NCI-H1930 (cell line): ENCODE data around the gene SNAPIN.
"Not testable (repeated sequence)": the region's sequence is repeated elsewhere in the genome, so short reads cannot be mapped to it uniquely, and the experiment has no call there.

ENCODE experiments used
- DNase-seq, 2 experiments: peaks; one replicate each; lab custom pipeline; 2025; lab: John Stamatoyannopoulos, UW

Gene SNAPIN

DNA sequence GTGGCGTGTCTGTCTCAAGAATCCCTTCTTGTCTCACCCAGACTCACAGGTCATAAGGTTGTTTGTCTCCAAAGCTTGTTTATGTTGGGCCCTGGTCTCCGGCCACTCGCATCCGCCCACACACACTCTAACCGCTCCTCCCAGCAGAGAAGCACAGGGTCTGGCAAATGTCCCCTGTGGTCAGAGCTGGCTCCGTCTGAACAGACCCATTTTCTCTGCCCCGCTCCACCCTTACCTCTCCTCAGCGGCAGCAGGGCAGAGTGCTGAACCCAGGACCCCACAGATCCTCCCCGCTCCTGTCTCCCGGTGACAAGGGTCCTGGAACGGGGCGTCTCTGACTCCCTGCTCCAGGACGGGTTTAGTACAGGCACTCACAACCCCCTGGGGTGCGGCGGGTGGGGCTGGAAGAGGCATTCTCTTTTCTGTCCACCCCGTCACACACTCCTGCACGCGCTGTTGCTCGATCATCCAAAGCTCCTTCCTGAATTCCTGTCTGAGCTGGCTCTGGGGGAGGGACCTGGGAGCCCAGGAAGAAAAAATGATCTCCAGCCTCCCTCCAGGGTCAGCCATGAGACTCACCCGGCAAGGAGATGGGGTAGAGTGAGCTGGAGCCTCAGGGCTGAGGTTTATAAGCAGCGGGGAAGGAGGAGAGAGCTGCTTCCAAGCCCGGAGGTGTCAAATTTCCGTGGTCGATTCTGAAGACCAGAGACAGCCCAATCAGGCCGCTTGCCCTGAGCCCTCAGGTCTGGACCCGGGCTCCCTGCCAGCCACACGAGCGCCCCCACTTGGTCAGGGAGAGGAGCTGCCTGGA, 31.4 kb upstream of the SNAPIN start, which contains the start of gene S100A13:
Gene S100A13, minus strand, starts transcription at position 602 of the 811 bp plus-strand sequence. CDS start 1,033 bp downstream, outside the sequence.
- peak; percentile 67 to 80 for DNase-seq

DNA sequence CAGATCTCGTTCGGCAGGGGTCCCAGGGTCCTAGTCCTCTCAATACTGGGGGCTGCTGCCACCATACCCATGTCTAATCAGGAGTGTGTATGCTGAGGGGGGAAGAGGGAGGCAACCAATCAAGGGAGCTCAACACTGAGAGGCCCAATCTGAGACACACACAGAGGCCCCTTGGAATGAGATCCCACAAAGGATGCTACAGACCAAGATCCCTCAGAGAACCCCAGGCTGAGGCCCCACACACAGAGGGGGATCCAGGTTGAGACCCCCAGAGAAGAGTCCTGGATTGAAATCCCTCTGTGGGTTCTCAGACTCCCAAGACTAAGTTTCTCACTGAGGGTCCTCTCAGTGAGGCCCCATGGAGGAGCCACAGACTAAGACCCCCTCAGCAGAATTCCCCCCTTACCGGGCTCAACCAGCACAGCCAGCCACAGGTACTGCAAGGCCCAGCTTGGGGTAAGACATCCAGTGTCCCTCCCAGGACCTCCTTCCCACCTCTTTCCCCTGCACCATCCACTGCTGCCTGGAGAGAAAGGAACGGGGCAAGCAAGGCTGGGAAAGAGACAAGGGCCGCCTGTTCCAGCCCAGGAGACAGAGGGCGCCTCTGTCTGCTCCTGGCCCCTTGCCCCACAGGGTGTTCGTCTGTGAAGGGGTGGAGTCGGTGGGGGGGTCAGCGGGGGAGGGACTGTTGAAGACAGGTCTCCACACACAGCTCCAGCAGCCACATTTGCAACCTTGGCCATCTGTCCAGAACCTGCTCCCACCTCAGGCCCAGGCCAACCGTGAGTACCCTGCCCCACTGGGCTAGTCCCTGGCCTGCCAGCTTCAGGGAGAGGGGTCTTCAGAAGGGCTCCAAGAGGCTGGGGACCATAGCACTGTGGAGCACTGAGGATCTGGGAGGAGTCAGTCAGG, 30.5 kb upstream of the SNAPIN start, which contains the start of gene S100A1:
Gene S100A1, plus strand, starts transcription at position 720 of the 912 bp plus-strand sequence. CDS start 2,088 bp downstream, outside the sequence.
- DNase-seq = no peak

DNA sequence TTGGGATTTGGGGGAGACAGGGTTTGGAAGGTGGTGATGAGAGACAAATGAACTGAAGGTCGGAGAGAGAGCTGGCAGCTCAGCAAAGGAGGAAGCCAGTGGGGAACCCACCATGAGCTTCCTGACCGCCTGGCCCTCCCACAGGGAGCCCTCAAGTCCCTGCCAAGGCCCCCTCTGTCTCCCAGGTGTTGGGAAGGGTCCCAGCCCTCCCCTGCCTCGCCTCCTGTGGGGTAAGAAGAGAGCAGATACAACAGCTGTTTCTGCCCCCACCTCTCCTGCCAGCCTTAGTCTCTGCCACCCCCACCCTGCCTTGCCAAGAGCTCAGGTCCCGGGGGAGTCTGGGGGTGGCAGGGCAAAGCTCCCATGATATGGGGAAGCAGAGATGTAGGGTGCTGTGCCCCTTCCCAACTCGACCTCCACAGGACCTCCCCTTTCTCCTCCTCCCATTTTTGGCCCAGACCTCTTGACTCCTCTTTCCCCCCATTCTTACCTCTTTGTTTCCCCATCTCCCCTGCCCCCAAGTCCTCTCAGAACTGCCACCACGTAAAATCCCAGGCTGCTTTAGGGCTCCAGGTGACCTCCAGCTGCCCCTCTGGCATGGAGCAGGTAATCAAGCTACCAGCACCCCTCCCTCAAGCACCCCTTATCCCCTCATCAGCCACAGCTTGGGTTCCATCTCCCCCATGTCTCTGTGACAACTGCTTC, 29.7 kb upstream of the SNAPIN start:
- DNase-seq = no peak

DNA sequence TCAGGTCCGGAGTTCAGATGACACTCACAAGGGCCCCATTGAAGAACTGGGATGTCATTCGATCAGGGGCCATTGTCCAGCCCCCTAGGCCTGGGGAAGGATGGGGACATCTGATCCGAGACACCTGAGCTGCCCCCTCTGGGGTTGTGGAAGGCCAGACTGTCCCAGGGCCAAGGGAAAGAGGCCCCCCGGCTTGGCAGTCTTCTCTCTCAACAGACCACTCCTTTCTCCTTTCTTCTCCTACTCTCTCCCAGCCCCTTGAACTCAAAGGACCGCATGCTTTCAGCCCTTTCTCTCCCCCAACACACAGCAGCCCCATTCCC, 29.2 kb upstream of the SNAPIN start:
- no peak for DNase-seq

DNA sequence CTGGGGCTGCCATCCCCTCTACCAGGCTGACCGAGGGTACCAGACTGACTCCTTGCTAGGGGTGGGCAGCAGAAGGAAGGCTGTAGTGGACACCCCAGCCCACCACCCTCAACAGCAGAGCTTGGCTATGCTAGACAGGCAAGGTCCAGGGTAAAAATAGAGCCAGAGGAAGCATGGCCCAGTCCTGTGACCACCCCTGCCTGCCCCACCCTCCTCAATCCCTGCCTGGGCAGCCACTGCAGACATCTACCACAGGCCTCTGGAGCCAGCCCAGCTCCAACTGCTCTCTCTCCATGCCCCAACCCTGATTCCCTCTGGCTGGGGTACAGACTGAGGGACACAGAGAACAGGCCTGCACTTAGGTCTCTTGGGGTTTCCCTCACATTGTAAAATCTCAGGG, 28.5 kb upstream of the SNAPIN start:
- no peak for DNase-seq

DNA sequence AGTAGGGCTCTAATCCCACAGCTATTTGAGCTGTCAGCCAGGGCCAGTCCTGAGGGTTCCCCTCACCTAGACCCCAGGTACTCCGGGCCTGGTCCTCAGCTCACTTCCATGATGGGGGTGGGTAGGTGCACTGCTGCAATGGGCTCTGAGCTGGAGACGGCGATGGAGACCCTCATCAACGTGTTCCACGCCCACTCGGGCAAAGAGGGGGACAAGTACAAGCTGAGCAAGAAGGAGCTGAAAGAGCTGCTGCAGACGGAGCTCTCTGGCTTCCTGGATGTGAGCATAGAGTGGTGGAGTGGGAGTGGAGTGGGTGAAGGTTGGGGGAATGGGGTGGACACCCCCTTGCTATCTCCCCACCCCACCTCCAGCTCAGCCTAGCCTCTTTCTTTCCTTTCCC, 28.1 kb upstream of the SNAPIN start:
- DNase-seq = no peak

DNA sequence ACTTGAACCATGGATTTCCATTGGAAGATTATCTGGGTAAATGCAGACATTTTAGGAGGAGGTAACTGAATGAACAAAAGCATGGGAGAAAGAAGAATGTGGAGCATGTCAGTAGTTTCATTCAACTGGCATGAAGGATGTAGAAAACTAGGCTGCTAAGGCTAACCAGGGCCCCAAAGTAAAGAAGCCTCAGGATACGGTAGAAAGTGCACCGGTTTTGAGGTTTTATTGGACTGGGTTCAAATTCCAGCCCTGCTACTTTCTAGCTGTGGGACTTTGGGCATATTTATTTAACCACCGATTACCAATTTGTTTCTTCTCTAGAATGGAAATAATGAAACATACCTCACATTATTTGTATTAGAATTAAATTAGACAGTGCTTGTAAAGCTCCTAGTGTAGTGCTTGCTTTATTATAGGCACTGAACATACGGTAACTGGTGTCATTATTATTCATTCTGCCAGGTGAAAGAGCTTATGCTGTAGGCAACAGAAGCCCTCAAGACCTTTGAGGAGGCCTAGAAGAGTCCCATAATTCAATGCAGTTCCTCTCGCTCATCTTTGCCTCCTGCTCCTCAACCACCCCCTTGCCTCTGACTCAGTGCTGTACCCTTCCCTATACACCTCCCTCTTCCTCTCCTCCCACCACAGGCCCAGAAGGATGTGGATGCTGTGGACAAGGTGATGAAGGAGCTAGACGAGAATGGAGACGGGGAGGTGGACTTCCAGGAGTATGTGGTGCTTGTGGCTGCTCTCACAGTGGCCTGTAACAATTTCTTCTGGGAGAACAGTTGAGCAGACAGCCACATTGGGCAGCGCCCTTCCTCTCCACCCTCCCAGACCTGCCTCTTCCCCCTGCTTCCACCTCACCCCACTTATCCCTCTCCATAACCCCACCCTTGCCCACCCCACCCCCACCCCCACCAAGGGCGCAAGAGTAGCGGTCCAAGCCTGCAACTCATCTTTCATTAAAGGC, 27.2 kb upstream of the SNAPIN start:
- DNase-seq = no peak

DNA sequence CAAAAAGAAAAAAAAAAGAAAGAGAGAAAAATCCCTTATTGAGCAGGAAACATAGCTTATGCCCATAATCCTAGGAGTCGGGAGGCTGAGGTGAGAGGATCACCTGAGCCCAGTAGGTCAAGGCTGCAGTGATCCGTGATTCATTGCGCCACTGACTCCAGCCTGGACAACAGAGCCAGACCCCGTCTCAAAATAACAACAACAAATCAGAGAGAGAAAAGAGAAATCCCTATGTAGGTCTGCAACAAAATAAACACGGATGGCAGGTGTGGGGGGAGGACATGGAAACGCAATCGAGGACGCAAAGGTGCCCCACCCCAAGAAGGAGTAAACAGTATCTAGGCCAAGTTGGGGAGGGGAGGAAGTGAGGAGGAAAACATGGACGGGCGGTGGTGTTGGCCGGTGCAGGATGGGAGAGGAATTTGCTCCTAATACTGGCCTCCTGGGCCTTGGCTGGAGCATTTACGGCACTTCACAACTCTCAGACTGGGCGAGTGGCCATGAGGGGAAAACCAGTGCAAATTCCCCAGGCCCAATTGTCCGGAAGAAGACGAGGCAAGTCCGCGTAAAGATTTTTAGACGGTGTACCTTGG, 25.2 kb upstream of the SNAPIN start:
- DNase-seq = no peak

DNA sequence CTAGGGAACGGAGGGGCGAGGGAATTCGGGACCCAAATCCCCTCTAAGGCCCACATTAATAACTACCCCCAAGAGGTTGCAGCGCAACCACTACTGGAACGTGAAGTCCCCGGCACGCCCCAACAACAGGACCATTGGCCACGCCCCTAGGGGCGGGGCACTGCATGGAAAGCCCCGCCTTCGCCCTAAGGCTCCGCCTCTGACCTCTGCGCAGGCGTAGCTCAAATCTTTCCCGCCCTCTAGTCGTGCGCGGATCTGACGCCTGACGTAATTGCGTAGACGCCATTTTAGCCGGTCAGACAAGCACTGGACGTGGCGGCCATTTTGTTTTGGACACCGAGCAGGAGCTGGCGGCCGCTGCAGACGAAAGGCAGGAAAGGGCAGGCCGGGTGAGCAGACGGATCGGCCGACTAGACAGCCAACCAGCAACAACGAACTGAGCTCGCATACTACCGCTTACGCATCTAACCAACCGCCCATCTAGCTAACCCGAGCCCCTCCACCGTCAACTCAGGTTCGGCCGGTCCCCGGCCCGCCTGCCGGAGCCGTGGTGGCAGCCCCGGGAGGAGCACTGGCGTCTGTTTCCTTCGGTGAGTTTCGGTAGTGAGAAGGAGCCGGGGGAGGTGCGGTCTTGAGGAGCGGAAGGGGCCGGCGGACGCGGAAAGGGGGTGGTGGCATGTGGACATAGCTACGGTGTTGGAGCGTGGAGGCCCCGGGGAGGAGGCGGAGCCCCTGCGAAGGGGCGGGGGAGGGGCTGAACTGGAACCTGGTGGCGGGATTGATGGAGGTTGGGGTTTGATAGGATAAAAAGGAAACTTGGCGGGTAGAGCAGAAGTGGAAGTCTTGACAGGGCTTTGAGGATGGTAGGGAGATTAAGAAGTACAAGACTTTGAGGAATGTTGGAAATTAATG, 24.5 kb upstream of the SNAPIN start, which contains the start of gene CHTOP:
Gene CHTOP, plus strand, starts transcription at position 313 of the 912 bp plus-strand sequence. CDS start 2,523 bp downstream, outside the sequence.
- DNase-seq = peak; percentile 96

DNA sequence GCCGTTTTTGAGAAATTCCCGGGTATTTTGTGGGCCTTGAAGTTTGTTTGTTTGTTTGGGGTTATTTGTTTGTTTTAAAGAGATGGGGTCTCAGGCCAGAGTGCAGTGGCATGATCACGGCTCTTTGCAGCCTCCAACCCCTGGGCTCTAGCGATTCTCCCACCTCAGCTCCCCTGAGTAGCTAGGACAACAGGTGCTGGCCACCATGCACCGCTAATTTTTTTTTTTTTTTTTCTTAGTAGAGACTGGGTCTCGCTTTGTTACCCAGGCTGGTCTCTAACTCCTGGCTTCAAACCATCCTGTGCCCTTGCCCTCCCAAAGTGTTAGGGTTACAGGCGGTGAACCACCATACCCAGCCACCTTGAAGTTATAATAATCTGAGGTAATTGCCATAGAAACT, 22.6 kb upstream of the SNAPIN start:
- DNase-seq = no peak

DNA sequence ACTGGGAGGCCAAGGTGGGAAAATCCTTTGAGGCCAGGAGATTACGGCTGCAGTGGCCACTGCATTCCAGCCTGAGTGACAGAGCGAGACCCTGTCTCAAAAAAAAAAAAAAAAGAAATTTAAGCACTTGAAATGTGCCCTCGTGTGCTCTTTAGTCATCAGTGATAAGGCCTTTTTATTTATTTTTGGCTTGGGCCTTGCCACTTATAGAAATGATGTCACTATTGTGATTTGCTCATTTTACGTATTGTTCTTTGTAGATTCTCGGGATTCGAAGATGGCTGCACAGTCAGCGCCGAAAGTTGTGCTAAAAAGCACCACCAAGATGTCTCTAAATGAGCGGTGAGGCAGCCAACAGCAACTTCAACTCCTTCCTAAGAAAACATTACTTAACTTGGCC, 22.2 kb upstream of the SNAPIN start:
- no peak for DNase-seq

DNA sequence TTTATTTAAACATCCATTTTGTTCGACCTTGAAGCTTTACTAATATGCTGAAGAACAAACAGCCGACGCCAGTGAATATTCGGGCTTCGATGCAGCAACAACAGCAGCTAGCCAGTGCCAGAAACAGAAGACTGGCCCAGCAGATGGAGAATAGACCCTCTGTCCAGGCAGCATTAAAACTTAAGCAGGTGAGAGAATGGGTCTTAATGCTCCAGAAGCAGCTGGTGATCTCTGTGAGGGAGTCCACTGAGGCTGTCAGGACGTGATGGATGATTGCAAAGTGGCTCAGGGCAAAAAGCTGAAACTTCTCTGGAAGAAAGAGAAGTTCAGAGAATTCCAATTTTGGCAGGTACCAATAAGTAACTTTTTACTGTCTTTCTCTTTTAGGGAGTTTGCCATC, 20.2 kb upstream of the SNAPIN start:
- DNase-seq = no peak

DNA sequence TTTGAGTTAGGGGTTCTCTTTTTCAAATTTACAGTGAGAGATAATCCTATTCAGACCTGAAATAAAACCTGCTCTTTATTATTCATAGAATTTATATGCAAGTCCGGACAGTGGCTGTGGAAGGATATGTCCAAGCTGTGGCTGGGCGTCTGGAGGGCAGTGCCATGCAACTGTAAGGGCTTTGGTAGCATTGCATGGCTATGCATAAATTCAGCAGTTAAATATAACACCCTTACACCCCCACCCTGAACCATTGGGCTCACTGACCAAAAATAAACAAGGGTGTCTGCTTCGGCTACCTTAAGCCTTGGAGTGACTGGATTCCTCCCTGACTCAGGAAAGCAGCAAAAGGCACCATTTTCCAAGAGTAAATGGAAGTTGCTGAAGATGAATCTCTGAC, 19.2 kb upstream of the SNAPIN start:
- DNase-seq = no peak

DNA sequence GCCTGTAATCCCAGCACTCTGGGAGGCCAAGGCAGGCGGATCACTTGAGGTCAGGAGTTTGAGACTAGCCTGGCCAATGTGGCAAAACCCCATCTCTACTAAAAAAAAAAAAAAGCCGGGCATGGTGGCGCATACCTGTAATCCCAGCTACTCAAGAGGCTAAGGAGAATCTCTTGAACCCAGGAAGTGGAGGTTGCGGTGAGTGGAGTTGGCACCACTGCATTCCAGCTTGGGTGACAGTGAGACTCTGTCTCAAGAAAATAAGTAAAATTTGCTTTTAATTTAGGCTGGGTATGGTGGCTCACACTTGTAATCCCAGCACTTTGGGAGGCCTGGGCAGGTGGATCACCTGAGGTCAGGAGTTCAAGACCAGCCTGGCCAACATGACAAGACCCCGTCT, 18.3 kb upstream of the SNAPIN start:
- DNase-seq = not testable (repeated sequence)

DNA sequence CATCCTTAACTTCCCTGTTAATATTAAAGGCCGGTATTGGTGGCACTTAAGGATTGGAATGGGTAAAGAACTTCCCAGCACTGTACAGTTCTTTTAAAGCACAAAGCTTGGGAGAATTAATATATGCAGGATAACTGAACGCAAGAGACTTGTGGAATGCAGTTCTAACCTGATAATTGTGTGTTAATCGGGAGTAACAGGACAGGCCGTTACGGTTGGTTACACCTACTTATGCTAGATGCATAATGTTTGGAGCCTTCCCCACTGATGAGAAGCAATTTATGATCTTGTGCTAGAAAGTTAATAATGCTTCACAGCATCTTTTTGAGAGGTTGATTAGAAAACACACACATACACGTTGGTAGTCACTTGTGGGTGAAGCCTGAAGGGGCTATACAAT, 17.6 kb upstream of the SNAPIN start:
- no peak for DNase-seq

DNA sequence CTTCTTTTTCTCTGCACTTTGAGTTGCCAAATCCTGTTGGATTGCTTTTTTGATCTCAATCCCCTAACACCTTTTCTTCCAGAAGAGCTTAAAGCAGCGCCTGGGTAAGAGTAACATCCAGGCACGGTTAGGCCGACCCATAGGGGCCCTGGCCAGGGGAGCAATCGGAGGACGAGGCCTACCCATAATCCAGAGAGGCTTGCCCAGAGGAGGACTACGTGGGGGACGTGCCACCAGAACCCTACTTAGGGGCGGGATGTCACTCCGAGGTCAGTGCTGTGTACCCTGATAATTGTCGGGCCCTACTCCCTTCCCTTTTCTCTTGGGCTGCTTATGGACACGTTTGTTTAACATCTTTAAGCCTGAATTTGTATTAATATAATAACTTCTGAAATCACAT, 16.3 kb upstream of the SNAPIN start:
- DNase-seq = no peak

DNA sequence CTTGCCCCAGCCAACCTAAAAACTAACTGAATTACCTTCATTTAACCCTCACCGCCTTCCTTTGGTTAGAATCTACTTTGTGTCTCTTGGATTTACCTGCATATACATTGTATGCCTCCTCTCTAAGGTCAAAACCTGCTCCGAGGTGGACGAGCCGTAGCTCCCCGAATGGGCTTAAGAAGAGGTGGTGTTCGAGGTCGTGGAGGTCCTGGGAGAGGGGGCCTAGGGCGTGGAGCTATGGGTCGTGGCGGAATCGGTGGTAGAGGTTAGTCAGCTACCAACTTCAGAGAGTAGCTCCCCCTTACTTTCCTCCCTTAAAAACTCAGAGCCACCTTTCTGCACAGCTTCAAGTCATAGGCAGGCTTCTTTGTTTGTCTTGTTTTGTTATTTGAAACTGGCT, 15.4 kb upstream of the SNAPIN start:
- no peak for DNase-seq

DNA sequence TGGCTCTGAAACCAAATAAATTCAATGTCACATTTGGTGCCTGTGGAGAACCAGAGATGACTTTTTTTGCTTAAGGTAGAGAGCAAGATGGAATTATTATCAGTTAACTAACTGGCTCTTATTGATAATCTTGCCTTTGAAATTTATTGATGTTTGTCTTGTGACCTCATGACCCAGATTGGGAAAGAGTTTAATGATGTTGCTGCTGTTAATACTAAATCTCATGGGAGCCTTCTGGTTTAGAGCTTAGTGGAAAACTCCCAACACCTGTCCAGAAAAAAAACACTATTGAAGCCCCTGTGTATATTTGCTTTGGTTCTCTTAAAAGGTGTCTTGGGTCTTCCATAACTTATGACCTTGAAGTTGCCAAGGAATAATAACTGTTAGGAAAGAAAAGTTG, 14.7 kb upstream of the SNAPIN start:
- no peak for DNase-seq

DNA sequence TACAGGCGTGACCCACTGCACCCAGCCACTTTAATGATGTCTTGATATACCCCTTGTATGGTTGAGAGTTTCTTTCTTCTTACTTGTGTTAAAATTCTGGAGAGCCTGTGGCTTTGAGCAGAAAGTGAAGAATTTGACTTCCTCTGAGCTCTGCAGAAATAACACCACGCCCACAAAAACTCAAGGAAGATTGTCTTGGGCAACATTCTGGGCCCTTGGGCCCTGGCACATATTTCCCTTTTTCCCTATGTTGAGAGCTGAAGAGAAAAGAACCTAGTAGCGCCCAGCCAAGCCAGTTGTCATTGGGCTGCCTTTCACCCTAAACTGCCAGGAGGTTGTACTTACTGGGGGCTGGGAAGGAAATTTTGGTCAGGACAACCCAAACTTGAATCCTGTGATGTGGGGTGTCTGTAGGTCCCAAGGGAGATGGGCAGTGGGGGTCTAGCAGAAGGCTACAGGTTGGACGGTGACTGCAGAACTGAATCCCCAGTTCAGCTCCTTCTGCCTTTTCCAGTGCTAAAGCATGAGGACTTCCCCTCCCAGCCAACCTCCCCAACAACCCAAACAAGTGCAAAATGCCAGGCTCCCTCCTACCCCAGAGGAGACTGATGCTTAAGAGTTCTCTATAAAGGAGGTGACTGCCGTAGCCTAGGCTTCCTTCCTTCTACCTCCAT, 11.7 kb upstream of the SNAPIN start:
- no peak for DNase-seq
